ENCODE data around the gene POLR2M.

DNA sequence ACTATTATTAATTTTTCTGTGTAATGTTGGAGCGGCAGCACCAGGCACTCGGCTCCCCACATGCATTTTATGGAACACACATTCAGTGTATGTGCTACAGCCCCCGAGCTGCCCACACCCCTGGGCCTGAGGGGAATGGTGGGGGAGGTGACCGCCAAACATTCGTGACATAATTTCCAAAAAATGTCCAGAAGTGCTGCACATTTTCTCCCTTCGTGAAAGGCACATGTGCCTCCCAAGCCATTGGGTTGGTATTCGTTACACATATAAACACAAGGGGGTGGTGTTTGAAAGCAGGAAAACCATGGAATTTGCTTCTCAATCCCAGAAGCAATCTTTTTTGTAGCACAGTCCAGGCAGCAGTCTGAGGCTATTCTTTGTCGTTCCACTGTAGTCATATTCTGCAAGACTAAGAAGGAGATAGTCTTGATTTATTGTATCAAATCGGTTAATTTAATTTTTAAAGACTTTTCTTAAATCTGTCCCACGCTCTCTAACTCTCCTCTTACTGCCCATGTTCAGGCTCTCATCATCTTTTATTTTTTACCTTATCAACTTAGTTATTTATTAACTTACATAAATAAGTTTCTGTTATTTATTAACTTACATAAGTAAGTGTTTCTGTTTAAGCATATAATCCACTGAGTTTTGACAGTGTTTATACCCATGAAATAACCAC, 39.2 kb upstream of the POLR2M start:
- TF ChIP-seq, protein P1, sequence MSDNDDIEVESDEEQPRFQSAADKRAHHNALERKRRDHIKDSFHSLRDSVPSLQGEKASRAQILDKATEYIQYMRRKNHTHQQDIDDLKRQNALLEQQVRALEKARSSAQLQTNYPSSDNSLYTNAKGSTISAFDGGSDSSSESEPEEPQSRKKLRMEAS (IDR thresholded peaks at IDR 0.05; ENCODE audit: low read depth, low read length): no peak
- TF ChIP-seq, protein P2, sequence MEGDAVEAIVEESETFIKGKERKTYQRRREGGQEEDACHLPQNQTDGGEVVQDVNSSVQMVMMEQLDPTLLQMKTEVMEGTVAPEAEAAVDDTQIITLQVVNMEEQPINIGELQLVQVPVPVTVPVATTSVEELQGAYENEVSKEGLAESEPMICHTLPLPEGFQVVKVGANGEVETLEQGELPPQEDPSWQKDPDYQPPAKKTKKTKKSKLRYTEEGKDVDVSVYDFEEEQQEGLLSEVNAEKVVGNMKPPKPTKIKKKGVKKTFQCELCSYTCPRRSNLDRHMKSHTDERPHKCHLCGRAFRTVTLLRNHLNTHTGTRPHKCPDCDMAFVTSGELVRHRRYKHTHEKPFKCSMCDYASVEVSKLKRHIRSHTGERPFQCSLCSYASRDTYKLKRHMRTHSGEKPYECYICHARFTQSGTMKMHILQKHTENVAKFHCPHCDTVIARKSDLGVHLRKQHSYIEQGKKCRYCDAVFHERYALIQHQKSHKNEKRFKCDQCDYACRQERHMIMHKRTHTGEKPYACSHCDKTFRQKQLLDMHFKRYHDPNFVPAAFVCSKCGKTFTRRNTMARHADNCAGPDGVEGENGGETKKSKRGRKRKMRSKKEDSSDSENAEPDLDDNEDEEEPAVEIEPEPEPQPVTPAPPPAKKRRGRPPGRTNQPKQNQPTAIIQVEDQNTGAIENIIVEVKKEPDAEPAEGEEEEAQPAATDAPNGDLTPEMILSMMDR (IDR thresholded peaks at IDR 0.05; ENCODE audit: low read depth, low read length): no peak
- TF ChIP-seq POLR2A (IDR thresholded peaks at IDR 0.05; ENCODE audit: extremely low read depth, insufficient read length) (no peak), MYC (IDR thresholded peaks at IDR 0.05; ENCODE audit: low read depth, low read length) (no peak)

Measured in NB4 (cell line).